Activated CD4-positive, alpha-beta T cell treated with anti-CD3 and anti-CD28 coated beads, Interleukin-2, amount 50 U/mL, for 16 hours (primary cell): ENCODE measurements around the gene IRF2.
"Not testable (repeated sequence)": the region's sequence is repeated elsewhere in the genome, so short reads cannot be mapped to it uniquely, and the experiment has no call there.

Source experiments
- DNase-seq: peaks from one replicate; pipeline ENCODE4 v3.0.0-alpha.2; 2020

IRF2 gene

DNA sequence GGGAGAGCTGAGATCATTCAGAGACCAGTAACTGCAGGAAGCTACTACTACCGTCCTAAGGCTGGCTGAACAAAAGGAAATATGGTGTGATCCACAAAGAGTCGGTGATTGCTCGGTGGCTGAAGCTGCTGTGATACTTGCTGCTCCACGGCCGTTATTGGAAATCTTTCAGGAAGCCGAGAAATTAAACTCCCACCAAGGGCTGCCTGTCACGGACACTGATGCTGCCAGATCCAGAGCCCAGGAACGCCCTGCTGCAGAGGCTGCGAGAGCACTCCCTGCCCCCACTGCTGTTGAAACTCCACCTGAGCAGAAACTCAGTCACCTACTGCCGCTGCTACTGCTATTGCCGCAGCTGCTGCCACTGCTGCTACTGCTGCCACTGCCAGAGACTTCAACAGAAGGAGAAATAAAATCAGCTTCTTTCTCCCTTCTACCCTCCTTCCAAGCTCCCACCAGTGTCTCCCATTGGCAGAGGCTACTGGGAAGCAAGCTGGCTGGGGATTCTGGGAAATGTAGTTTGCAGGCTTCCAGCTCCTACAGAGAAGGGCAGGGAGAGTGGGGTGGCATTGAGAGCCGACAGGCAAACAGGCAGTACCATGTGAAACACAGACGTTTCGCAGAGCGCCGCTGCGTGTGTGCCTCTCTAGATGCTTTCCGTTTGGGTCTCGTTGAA lies 130.7 kb downstream of the IRF2 start:
- peak; percentile 72 for DNase-seq

DNA sequence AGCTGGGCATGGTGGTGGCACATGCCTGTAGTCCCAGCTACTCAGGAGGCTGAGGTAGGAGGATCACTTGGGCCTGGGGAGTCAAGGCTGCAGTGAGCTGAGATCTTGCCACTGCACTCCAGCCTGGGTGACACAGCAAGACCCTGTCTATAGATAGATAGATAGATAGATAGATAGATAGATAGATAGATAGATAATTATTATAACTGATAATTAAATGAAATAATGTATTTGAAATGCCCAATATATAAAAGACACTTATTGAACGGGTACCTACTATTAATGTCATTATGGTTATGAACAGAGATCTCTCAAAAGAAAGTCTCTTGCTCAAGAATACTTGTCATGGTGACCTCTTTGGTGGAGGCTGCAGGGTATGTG lies 131.5 kb downstream of the IRF2 start:
- not testable (repeated sequence) for DNase-seq

DNA sequence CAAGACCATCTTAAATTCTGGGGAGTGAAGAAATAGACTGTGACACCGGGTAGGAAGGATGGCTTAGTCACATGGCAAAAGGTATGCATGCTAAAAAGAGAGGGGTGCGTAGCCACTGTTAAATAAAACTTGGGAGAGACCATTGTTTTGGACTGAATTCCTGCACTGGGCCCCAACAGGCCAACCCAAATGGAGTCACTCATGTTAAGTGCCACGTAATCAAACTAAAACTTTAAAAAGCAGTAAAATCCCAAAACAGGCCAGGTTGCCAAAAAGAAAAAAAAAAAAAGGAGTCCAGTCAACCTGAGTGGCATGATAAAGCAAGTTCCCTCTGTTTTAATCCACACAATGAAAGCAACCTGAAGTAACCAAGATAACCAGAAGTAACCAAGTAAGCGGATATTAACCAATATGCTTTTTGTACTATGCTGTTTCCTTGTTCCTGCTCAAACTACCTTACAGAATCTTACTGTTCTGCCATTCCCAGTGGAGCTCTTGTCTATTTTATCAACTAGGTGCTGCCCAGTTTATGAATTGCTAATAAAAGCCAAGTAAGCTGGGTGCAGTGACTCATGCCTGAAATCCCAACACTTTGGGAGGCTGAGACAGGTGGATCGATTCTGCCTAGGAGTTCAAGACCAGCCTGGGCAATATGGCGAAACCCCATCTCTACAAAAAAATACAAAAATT lies 132.0 kb downstream of the IRF2 start:
- no peak for DNase-seq

DNA sequence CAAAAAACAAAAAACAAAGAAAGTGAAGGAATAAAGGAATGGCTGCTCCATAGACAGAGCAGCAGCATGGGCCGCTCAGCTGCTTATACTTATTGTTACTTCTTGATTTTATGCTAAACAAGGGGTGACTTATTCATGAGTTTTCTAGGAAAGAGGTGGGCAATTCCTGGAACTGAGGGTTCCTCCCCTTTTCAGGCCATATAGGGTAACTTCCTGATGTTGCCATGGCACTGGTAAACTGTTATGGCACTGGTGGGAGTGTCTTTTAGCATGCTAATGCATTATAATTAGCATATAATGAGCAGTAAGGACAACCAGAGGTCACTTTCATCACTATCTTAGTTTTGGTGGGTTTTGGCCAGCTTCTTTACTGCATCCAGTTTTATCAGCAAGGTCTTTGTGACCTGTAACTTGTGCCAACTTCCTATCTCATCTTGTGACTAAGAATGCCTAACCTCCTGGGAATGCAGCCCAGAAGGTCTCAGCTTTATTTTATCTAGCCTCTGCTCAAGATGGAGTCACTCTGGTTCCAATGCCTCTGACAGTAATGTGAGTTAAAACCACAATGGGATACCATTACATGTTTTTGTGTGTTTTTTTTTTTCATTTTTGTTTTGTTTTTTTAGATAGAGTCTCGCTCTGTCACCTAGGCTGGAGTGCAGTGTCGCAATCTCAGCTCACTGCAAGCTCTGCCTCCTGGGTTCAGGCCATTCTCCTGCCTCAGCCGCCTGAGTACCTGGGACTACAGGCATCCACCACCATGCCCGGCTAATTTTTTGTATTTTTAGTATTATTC lies 134.8 kb downstream of the IRF2 start:
- DNase-seq, result peak; percentile 31

DNA sequence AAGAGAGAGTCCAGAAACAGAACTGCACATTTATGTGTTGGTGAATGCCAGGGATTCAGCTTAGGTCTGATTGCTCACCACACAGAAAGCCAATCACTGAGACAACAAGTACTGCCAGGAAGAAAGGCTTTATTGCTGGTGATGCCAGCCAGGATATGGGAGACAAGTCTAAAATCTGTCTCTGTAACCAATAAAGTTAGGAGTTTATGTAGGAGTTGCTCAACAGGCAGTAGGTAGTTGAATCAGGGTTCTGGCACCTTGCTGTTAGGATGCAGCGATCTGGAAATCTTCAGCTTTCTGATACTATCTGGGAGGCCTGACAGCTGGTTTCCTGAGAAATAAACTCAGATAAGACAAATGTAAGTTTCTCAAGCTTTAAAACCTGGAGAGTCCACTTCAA lies 136.4 kb downstream of the IRF2 start:
- DNase-seq, result no peak
